ES-I3 (cell line): ENCODE results near the gene ADAMTS12.

ENCODE experiments used
- H3K36me3 ChIP-seq: 2 replicates; pipeline ENCODE4 v1.6.1; 2013; ENCODE audit warnings: mild to moderate bottlenecking, low read length, control low read depth, moderate library complexity; ENCODE audit not compliant: insufficient read depth
- H3K4me1 ChIP-seq: 2 replicates; pipeline ENCODE4 v1.6.1; 2013; ENCODE audit warnings: mild to moderate bottlenecking, control low read depth, low read length; ENCODE audit not compliant: insufficient read depth
- H3K9ac ChIP-seq: 2 replicates; pipeline ENCODE4 v1.6.1; 2013; ENCODE audit warnings: low read depth, mild to moderate bottlenecking, low read length, moderate library complexity
- H3K9me3 ChIP-seq: 2 replicates; pipeline ENCODE4 v1.6.1; 2013; ENCODE audit warnings: mild to moderate bottlenecking, low read length, moderate library complexity; ENCODE audit not compliant: control insufficient read depth, insufficient read depth

Gene ADAMTS12

DNA sequence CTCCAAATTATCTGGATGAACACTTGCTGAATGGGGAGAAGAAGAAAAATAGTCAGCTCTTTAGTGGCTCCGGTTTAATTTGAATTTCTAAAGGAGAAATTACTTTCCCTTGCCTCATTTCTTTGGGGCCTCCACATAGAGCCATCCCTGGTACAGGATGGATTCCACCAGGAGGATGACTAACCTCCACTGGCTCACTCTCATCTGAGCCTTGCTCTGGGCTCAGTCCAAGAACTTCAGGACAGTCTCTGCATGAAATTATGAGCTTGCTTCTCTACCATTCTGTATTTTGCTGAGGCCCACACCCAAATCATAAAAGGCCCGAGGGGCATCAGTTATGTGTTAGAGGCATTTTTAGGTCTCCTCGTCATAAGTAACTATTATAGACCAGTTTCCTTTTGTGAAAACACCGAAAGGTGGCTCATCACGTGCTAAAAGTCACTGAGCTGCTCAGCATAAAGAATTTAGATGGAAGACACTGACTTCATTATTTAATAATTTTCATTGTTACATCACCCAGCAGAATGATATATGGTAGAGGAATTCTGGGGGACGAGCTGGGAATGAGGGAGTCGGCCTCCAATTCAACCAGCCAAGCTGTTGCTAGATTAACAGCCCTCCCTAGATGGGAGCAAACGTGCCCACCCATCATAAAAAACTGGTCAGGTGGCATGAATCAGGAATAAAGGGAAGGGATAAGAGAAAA is 228.9 kb downstream of the ADAMTS12 start:
- Histone ChIP-seq H3K9me3 (no peaks in the 10 kb centered on the region), H3K4me1 (peaks cover 12% of the 10 kb centered on the region), H3K9ac (no peak overlapping the region), H3K36me3 (no peaks in the 10 kb centered on the region)

- no peak overlapping the region for H3K9ac ChIP-seq
- H3K4me1 ChIP-seq, result peaks cover 17% of the 10 kb centered on the region
- H3K36me3 ChIP-seq, result no peaks in the 10 kb centered on the region
- H3K9me3 ChIP-seq, result no peaks in the 10 kb centered on the region
Measured at GRCh38 chr5:33659526-33660169, 232.1 kb downstream of the ADAMTS12 start.

DNA sequence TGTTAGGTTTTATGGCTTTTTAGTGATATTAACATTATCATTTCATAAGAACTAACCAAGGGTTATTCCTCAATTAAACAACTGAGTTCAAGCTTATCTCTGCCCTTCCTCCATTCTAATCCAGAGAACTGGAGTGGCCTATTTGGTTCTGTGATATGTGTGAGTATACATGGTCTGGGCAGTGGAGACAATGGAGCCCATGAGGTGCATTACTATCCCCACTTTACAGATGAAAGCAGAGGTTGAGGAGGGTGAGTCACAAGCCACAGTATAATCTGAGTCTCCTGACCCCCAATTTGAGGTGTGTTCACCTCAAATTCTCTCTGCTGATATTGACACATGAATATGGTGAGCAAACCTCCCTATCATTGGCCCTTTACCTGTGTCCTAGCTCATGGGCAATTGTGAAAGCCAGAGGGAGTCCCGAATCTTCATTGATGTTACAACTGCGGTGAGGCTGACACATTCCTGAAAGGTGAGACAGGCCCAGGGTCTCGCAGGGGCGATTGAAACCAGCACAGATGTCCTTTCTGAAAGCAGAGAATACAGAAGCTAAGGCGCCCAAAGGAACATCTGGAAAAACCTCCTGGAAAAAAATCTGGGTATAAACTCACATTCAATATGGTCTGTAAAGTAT is 233.9 kb downstream of the ADAMTS12 start:
- no peaks in the 10 kb centered on the region for H3K36me3 ChIP-seq
- no peaks in the 10 kb centered on the region for H3K9me3 ChIP-seq
- no peak overlapping the region for H3K9ac ChIP-seq
- H3K4me1 ChIP-seq, result peaks cover 17% of the 10 kb centered on the region

DNA sequence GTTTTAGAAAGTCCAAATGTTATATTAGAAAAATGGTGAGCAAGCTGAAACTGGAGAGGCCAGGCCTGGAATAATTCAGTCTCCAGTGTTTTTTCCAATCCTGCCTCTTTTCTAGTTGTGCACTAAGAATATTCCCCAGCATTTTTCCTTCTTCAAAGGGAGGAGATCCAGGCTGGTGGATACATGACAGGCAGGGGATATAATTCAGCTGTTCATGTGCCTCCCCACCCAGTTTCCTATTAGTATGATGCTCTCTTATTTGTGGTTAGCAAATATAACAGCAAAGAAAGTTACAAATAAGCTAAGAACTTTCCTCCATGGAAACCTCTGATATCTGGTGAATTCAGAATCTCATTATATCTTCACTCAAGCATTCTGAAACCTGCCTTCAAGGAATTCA is 234.6 kb downstream of the ADAMTS12 start:
- no peak overlapping the region for H3K9ac ChIP-seq
- peaks cover 17% of the 10 kb centered on the region for H3K4me1 ChIP-seq
- H3K36me3 ChIP-seq, result no peaks in the 10 kb centered on the region
- H3K9me3 ChIP-seq, result no peaks in the 10 kb centered on the region

- Histone ChIP-seq H3K9ac (no peak overlapping the region), H3K4me1 (peaks cover 7% of the 10 kb centered on the region; the same call in 1 of the 2 replicates), H3K36me3 (no peaks in the 10 kb centered on the region), H3K9me3 (no peaks in the 10 kb centered on the region)
Measured at GRCh38 chr5:33650911-33651310, 240.9 kb downstream of the ADAMTS12 start.

- Histone ChIP-seq H3K36me3 (no peaks in the 10 kb centered on the region; the same call in 1 of the 2 replicates), H3K4me1 (peaks cover 7% of the 10 kb centered on the region; the same call in 1 of the 2 replicates), H3K9ac (no peak overlapping the region), H3K9me3 (no peaks in the 10 kb centered on the region)
Measured at GRCh38 chr5:33649549-33650482, 242.0 kb downstream of the ADAMTS12 start.

GRCh38 chr5:33641744-33642505 is 249.9 kb downstream of the ADAMTS12 start:
- Histone ChIP-seq H3K4me1 (no peaks in the 10 kb centered on the region), H3K36me3 (peaks cover 3% of the 10 kb centered on the region; the same call in 1 of the 2 replicates), H3K9me3 (no peaks in the 10 kb centered on the region), H3K9ac (no peak overlapping the region)

GRCh38 chr5:33639474-33639873 is 252.3 kb downstream of the ADAMTS12 start:
- Histone ChIP-seq H3K36me3 (0 out of 2 replicates have a peak, but pooled peaks cover 3% of the 10 kb centered on the region), H3K9me3 (no peaks in the 10 kb centered on the region), H3K9ac (no peak overlapping the region), H3K4me1 (no peaks in the 10 kb centered on the region)

- H3K9ac ChIP-seq, result no peak overlapping the region
- H3K9me3 ChIP-seq, result no peaks in the 10 kb centered on the region
- 0 out of 2 replicates have a peak, but pooled peaks cover 3% of the 10 kb centered on the region for H3K36me3 ChIP-seq
- no peaks in the 10 kb centered on the region for H3K4me1 ChIP-seq
Measured at GRCh38 chr5:33637011-33637410, 254.8 kb downstream of the ADAMTS12 start.

GRCh38 chr5:33635582-33635981 is 256.2 kb downstream of the ADAMTS12 start:
- H3K9me3 ChIP-seq, result no peaks in the 10 kb centered on the region
- H3K4me1 ChIP-seq, result no peaks in the 10 kb centered on the region

DNA sequence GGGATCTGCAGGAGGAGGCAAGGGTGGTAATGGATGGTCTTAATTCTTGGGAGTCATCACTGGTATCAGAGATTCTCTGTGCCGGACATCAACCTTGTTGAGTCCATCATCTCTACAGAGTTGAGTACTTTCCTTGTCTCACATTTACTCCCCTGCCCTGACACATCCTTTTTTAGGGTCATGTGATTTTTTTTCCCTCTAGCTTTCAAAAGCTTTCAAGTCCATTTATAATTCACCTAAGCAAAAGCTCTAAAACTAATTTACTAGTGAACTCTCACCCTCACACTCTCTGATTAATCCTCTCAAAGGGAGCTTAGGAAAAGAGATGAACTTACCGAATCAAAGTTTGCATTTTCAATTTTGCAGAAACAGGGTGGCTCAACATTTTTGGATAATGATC is 258.1 kb downstream of the ADAMTS12 start:
- Histone ChIP-seq H3K9me3 (no peaks in the 10 kb centered on the region), H3K4me1 (no peaks in the 10 kb centered on the region), H3K9ac (no peak overlapping the region), H3K36me3 (0 out of 2 replicates have a peak, but pooled peaks cover 3% of the 10 kb centered on the region)

More at GRCh38 chr5:33635582-33635981, 256.2 kb downstream of the ADAMTS12 start:
- Histone ChIP-seq H3K9ac (no peak overlapping the region), H3K36me3 (0 out of 2 replicates have a peak, but pooled peaks cover 3% of the 10 kb centered on the region)

- Histone ChIP-seq H3K9me3 (no peaks in the 10 kb centered on the region), H3K4me1 (no peaks in the 10 kb centered on the region), H3K9ac (no peak overlapping the region), H3K36me3 (no peaks in the 10 kb centered on the region)
Measured at GRCh38 chr5:33631786-33632185, 260.0 kb downstream of the ADAMTS12 start.

GRCh38 chr5:33631139-33631538 is 260.7 kb downstream of the ADAMTS12 start:
- Histone ChIP-seq H3K9me3 (no peaks in the 10 kb centered on the region), H3K9ac (no peak overlapping the region), H3K36me3 (no peaks in the 10 kb centered on the region), H3K4me1 (no peaks in the 10 kb centered on the region)
